SK-N-SH (cell line): ENCODE data around the gene SPON1. TPM values are rescaled to one million over a fixed set of nuclear protein-coding genes. Genes with fewer than 3 reads are reported as not detected.

ENCODE experiments used
- CTCF ChIA-PET: fragments of 300-600, 350-600 bp; formaldehyde crosslinking; extraction: SDS; loops from one replicate; lab custom pipeline; 2021; lab: Yijun Ruan, JAX
- POLR2A ChIA-PET: fragments of 350-600 bp; sonication (Branson Sonifier 250); formaldehyde crosslinking; extraction: SDS; loops from one replicate; lab custom pipeline; 2020; ENCODE audit warnings: antibody characterized with exemption, inconsistent platforms; lab: Yijun Ruan, JAX
- DNase-seq: peaks from one replicate; pipeline ENCODE4 v3.0.0; 2012
- H2AFZ ChIP-seq: fragments of 200-600 bp; sonication (generic); 2 replicates; pipeline ENCODE4 v1.8.1; 2016; ENCODE audit warnings: antibody characterized with exemption, mild to moderate bottlenecking, low read depth
- H3F3A ChIP-seq: fragments of 200-600 bp; sonication (generic); replicated peaks from 2 replicates; pipeline ENCODE3; 2016; ENCODE audit warnings: antibody characterized with exemption, mild to moderate bottlenecking; ENCODE audit not compliant: insufficient read depth
- H3K27ac ChIP-seq, 2 experiments: fragments of 200-500 bp in 1 of 2; fragments of 200-600 bp in 1 of 2; sonication (Bioruptor generic) in 1 of 2; sonication (generic), shearing (Covaris generic) in 1 of 2; 2 replicates each; pipeline versions ENCODE4 v1.5.1 to v1.6.1; 2014 to 2016; ENCODE audit warnings: low read depth in 2 of 2, inconsistent platforms in 1 of 2, low read length in 1 of 2, mild to moderate bottlenecking in 1 of 2, mixed read lengths in 1 of 2
- H3K27me3 ChIP-seq: fragments of 200-600 bp; sonication (generic), shearing (Covaris generic); 2 replicates; pipeline ENCODE4 v1.6.1; 2016; ENCODE audit warnings: mixed run types; ENCODE audit not compliant: insufficient read depth
- H3K36me3 ChIP-seq, 2 experiments: fragments of 200-500 bp in 1 of 2; fragments of 200-600 bp in 1 of 2; sonication (Bioruptor generic) in 1 of 2; sonication (generic) in 1 of 2; replicated peaks in 1 of 2; 2 replicates each; pipeline versions ENCODE3 to v1.5.1; 2014 to 2016; ENCODE audit warnings: low read length in 1 of 2, mild to moderate bottlenecking in 1 of 2; ENCODE audit not compliant: insufficient read depth in 2 of 2, control insufficient read depth in 1 of 2
- H3K4me1 ChIP-seq, 2 experiments: fragments of 200-500 bp in 1 of 2; fragments of 200-600 bp in 1 of 2; sonication (Bioruptor generic) in 1 of 2; sonication (generic), shearing (Covaris generic) in 1 of 2; 2 replicates each; pipeline versions ENCODE4 v1.5.1 to v1.6.1; 2014 to 2016; ENCODE audit warnings: low read depth in 1 of 2, low read length in 1 of 2, mixed run types in 1 of 2; ENCODE audit not compliant: insufficient read depth in 2 of 2, control insufficient read depth in 1 of 2
- H3K4me2 ChIP-seq: fragments of 200-600 bp; sonication (generic), shearing (Covaris generic); 2 replicates; pipeline ENCODE4 v1.6.1; 2017; ENCODE audit warnings: mixed run types
- H3K4me3 ChIP-seq, 2 experiments: fragments of 200-500 bp in 1 of 2; fragments of 200-600 bp in 1 of 2; sonication (Bioruptor generic) in 1 of 2; sonication (generic), shearing (Covaris generic) in 1 of 2; 2 replicates each; pipeline versions ENCODE4 v1.5.1 to v1.8.1; 2014 to 2016; ENCODE audit warnings: low read depth in 2 of 2, inconsistent platforms in 1 of 2, low read length in 1 of 2, mild to moderate bottlenecking in 1 of 2, mixed read lengths in 1 of 2, moderate library complexity in 1 of 2
- H3K79me2 ChIP-seq: fragments of 200-600 bp; sonication (generic); 2 replicates; pipeline ENCODE4 v1.8.1; 2017; ENCODE audit warnings: mild to moderate bottlenecking; ENCODE audit not compliant: insufficient read depth
- H3K9ac ChIP-seq: fragments of 200-600 bp; sonication (generic); 2 replicates; pipeline ENCODE4 v1.6.1; 2017; ENCODE audit warnings: mixed run types
- H3K9me2 ChIP-seq: fragments of 200-600 bp; sonication (generic); 2 replicates; pipeline ENCODE4 v1.6.1; 2017; ENCODE audit warnings: mixed run types
- H3K9me3 ChIP-seq: fragments of 200-600 bp; sonication (generic); 2 replicates; pipeline ENCODE4 v1.6.1; 2017; ENCODE audit warnings: mixed run types, mild to moderate bottlenecking, moderate library complexity
- H4K20me1 ChIP-seq: fragments of 200-600 bp; sonication (generic); 2 replicates; pipeline ENCODE4 v1.6.1; 2017; ENCODE audit warnings: mild to moderate bottlenecking, mixed run types; ENCODE audit not compliant: insufficient read depth
- CHD2 ChIP-seq: fragments of 150-350 bp; IDR thresholded peaks from 2 replicates; pipeline ENCODE4 v1.6.1; 2018; ENCODE audit warnings: low read length; ENCODE audit not compliant: partially characterized antibody
- ELF1 ChIP-seq: IDR thresholded peaks from 2 replicates; pipeline ENCODE4 v1.4.0; 2012
- EP300 ChIP-seq, 2 experiments: IDR thresholded peaks; 2 replicates each; pipeline versions ENCODE4 v1.4.0 to v1.6.1; 2012; ENCODE audit warnings: borderline replicate concordance in 1 of 2, low read depth in 1 of 2, low read length in 1 of 2
- EZH2phosphoT487 ChIP-seq: fragments of 200-600 bp; sonication (generic); IDR thresholded peaks from 2 replicates; pipeline ENCODE4 v1.6.1; 2017; ENCODE audit warnings: low read depth, mixed run types, mild to moderate bottlenecking, antibody characterized with exemption, moderate library complexity, borderline replicate concordance
- FOSL2 ChIP-seq: IDR thresholded peaks from 2 replicates; pipeline ENCODE4 v1.4.0; 2012; ENCODE audit warnings: low read depth, mild to moderate bottlenecking, moderate library complexity, borderline replicate concordance
- FOXM1 ChIP-seq: IDR thresholded peaks from 2 replicates; pipeline ENCODE4 v1.4.0; 2012; ENCODE audit warnings: low read depth, mild to moderate bottlenecking
- GABPA ChIP-seq: IDR thresholded peaks from 2 replicates; pipeline ENCODE4 v1.4.0; 2012; ENCODE audit warnings: low read depth, mild to moderate bottlenecking
- JUND ChIP-seq: IDR thresholded peaks from 2 replicates; pipeline ENCODE4 v1.4.0; 2012
- MXI1 ChIP-seq: IDR thresholded peaks from 2 replicates; pipeline ENCODE4 v1.6.1; 2012; ENCODE audit warnings: mild to moderate bottlenecking, low read depth, low read length, improper control_type of control experiment
- NRF1 ChIP-seq: IDR thresholded peaks from 2 replicates; pipeline ENCODE4 v1.6.1; 2012; ENCODE audit warnings: low read depth, mild to moderate bottlenecking, low read length
- PBX3 ChIP-seq: IDR thresholded peaks from 2 replicates; pipeline ENCODE4; 2012
- POLR2AphosphoS5 ChIP-seq: IDR thresholded peaks from 2 replicates; pipeline ENCODE4 v1.6.1; 2012; ENCODE audit warnings: low read depth, low read length
- RCOR1 ChIP-seq: fragments of 150-350 bp; IDR thresholded peaks from 2 replicates; pipeline ENCODE4 v1.6.1; 2017; ENCODE audit warnings: antibody characterized with exemption, low read length
- RXRA ChIP-seq: IDR thresholded peaks from 2 replicates; pipeline ENCODE4 v1.4.0; 2012; ENCODE audit warnings: low read depth, mild to moderate bottlenecking, borderline replicate concordance
- SMC3 ChIP-seq: IDR thresholded peaks from 2 replicates; pipeline ENCODE4 v1.6.1; 2012; ENCODE audit warnings: low read depth, low read length, improper control_type of control experiment
- TCF12 ChIP-seq: IDR thresholded peaks from 2 replicates; pipeline ENCODE4 v1.4.0; 2012
- TEAD4 ChIP-seq: IDR thresholded peaks from 2 replicates; pipeline ENCODE4 v1.4.0; 2012; ENCODE audit warnings: mild to moderate bottlenecking, borderline replicate concordance; ENCODE audit not compliant: insufficient read depth
- USF1 ChIP-seq: IDR thresholded peaks from 2 replicates; pipeline ENCODE4 v1.4.0; 2012; ENCODE audit warnings: low read depth, borderline replicate concordance
- YY1 ChIP-seq: IDR thresholded peaks from 2 replicates; pipeline ENCODE4 v1.4.0; 2012; ENCODE audit warnings: low read depth, mild to moderate bottlenecking
- WGBS: methylation state at CpG from one replicate; pipeline ENCODE4 v1.1.6; 2017; ENCODE audit warnings: low lambda C conversion rate; 5-methylcytosine and 5-hydroxymethylcytosine counted together
- polyA plus RNA-seq, 3 experiments: library from polyadenylated mRNA; depleted of rRNA; stranded (reverse); fragments of >200 nt; gene quantifications; 2 replicates each; pipeline ENCODE4 v1.2.3, GENCODE V29; 2012
- TF ChIP-seq, protein P1 (sequence below): fragments of 150-350 bp; IDR thresholded peaks from 2 replicates; pipeline ENCODE4 v1.6.1; 2016; ENCODE audit warnings: mild to moderate bottlenecking, low read depth, low read length

The SPON1 gene
- polyA plus RNA-seq, 1 of the 3 experiments (the other 2 are of a cell fraction): not detected

- H3K27me3 ChIP-seq: peaks cover 66% of the 10 kb centered on the region
- no peaks in the 10 kb centered on the region for H3K79me2 ChIP-seq
- H3K4me2 ChIP-seq: no peak overlapping the region
- 33% methylated on average over 26 of the region's 62 CpGs for WGBS
- no peaks in the 10 kb centered on the region for H3F3A ChIP-seq
- H3K27ac ChIP-seq: no peak overlapping the region
- H2AFZ ChIP-seq: no peak overlapping the region
- no peak overlapping the region for H3K4me3 ChIP-seq
- H3K9ac ChIP-seq: no peak overlapping the region
- CTCF ChIA-PET: interaction anchor here (1.1 to 15.0 kb wide), 9 partner anchors 7 to 336 kb away, joined by 3 to 101 read pairs (median 4); no protein-coding TSS in a partner anchor
- DNase-seq: peak; percentile 39
- no peaks in the 10 kb centered on the region for H3K36me3 ChIP-seq
- TF ChIP-seq GABPA (no peak), YY1 (no peak), TEAD4 (no peak), FOSL2 (no peak), USF1 (no peak), SMC3 (no peak), EP300 (IDR thresholded peaks at IDR 0.05; ENCODE audit: borderline replicate concordance in 1 of 2, low read depth in 1 of 2, low read length in 1 of 2) (no peak), MXI1 (no peak), PBX3 (no peak), NRF1 (no peak), FOXM1 (no peak), CHD2 (no peak), JUND (no peak), ELF1 (no peak), POLR2AphosphoS5 (no peak), RXRA (no peak), TCF12 (no peak), EZH2phosphoT487 (no peak), RCOR1 (no peak)
- TF ChIP-seq, protein P1, sequence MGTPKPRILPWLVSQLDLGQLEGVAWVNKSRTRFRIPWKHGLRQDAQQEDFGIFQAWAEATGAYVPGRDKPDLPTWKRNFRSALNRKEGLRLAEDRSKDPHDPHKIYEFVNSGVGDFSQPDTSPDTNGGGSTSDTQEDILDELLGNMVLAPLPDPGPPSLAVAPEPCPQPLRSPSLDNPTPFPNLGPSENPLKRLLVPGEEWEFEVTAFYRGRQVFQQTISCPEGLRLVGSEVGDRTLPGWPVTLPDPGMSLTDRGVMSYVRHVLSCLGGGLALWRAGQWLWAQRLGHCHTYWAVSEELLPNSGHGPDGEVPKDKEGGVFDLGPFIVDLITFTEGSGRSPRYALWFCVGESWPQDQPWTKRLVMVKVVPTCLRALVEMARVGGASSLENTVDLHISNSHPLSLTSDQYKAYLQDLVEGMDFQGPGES: no peak
- TF ChIP-seq, all 33 proteins: peak for 0
- POLR2A ChIA-PET: no interaction called here
- no peaks in the 10 kb centered on the region for H3K9me3 ChIP-seq
- H3K9me2 ChIP-seq: no peaks in the 10 kb centered on the region
- peaks cover 0 to 7% of the 10 kb centered on the region in 2 experiments; a peak in 1 of 4 replicates for H3K4me1 ChIP-seq
- no peaks in the 10 kb centered on the region for H4K20me1 ChIP-seq
Measured at GRCh38 chr11:13963949-13964770, 1.6 kb downstream of the SPON1 start.
